Neural cell (in vitro differentiated cells): Measurements from ENCODE around the gene CDC37L1.

ENCODE experiments used
- POLR2AphosphoS5 ChIP-seq: IDR thresholded peaks from 2 replicates; pipeline ENCODE4 v1.6.1; 2012
- TAF1 ChIP-seq: IDR thresholded peaks from 2 replicates; pipeline ENCODE4 v1.6.1; 2012; ENCODE audit warnings: low read depth
- TF ChIP-seq, protein P1 (sequence below): fragments of 450-650 bp; IDR thresholded peaks from 2 replicates; pipeline ENCODE4 v1.5.1; 2014; ENCODE audit warnings: antibody characterized with exemption, mild to moderate bottlenecking, moderate library complexity; ENCODE audit not compliant: poor library complexity, severe bottlenecking

DNA sequence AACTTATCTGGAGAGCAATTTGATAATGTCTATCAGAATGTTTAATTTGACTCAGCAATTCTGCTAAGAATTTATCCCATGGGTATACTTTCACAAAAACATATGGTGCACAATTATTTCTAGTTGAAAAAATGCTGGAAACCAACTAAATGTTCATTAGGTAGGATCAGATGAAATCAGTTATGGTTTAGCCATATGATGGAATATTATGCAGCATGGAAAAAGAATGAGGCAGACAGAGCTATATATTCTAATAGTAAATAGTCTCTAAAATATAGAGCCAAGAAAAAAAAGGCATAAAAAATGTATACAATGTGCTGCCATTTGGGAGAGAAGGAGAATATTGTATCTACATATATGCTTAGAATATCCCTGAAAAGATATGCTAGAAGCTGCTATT, 9.5 kb upstream of the CDC37L1 start:
- TF ChIP-seq, protein P1, sequence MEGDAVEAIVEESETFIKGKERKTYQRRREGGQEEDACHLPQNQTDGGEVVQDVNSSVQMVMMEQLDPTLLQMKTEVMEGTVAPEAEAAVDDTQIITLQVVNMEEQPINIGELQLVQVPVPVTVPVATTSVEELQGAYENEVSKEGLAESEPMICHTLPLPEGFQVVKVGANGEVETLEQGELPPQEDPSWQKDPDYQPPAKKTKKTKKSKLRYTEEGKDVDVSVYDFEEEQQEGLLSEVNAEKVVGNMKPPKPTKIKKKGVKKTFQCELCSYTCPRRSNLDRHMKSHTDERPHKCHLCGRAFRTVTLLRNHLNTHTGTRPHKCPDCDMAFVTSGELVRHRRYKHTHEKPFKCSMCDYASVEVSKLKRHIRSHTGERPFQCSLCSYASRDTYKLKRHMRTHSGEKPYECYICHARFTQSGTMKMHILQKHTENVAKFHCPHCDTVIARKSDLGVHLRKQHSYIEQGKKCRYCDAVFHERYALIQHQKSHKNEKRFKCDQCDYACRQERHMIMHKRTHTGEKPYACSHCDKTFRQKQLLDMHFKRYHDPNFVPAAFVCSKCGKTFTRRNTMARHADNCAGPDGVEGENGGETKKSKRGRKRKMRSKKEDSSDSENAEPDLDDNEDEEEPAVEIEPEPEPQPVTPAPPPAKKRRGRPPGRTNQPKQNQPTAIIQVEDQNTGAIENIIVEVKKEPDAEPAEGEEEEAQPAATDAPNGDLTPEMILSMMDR: no peak
- TF ChIP-seq POLR2AphosphoS5: no peak
- TF ChIP-seq TAF1: no peak
